Measurements from ENCODE around the gene SLC38A5.
"Not testable (repeated sequence)": the region's sequence is repeated elsewhere in the genome, so short reads cannot be mapped to it uniquely, and the experiment has no call there.

Gene SLC38A5

DNA sequence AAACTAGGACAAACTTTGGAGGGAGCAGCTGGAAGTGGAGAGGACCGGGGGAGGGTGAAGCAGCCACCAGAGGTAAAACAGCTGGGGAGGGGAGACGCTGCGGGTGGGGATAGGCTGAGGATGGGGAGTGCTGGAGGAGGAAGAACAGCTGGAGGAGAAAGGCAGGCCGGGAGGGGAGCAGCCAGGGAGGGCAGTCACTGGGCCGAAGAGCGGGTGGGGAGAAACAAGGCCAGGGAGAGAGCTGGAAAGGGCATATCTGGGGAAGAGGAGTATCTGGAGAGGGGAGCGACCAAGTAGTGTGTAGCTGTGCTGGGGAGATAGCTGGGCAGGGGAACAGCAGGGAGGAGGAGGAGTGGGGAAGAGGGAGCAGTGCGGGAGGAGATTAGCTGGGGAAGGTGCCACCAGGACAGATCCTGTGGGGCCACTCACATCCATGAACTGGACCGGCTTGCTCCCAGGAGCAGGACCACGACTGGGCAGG is 2.7 kb downstream of the SLC38A5 start:
- DNase-seq, result no peak

DNA sequence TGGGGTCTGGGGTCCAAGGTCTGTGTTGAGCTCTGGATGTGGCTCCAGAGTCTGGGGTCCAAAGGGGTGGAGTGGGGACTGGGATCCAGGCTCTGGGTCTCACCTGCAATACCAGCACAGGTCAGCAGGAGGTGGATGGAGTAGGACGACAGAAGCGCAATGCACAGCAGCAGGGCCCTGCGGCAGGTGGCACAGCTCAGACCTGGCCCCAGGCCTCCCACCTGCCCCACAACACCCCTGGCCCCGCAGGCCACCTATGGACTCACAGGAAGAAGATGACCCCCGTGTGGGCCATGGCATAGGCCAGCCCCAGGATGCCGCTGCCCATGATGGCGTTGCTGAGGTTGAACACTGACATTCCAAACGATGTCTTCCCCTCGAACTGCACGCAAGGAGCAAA is 3.4 kb downstream of the SLC38A5 start:
- no peak for DNase-seq

DNA sequence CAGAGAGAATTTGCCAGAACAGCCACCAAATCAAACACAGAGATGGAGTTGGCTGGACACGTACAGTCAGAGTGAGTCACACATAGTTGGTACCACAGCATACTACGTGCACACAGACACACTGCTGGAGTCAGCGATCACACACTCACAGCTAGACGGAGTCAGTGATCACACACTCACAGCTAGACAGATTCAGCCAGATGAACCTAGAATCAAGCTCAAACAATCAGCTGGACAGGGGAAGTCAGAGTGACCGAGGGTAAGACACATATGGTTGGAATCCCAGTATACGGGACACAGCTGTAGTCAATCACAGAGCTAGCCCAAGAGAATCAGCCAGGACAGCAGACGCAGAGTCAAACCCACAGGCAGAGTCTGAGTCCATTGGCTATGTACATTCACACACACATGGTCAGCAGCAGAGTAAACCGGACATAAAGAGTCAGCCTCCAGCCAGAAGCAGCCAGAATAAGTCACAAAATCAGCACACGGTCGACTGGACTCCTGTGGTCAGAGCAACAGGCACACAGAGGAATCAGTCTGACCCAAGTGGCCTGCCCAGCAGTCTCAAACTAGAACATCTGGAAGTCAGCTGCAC is 4.6 kb downstream of the SLC38A5 start:
- DNase-seq, result no peak

DNA sequence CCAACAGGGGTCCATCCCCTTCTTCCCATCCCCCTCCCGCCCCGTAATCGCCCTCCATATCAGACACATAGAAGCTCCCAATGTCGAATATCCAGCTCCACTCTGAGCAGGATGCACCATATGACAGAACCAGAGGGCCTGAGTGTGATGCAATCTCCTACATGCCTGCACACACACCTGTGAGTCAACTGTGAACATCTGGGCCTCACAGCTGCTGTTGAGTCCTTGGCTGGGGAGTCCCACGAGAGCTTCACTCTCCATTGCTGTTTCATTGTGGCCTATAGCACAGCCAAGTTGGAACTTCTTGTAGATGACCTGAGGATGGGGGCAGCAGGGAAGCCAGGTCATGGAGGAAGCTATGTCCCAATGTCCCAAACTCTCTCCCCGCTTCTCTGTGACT is 8.2 kb downstream of the SLC38A5 start:
- DNase-seq, result no peak

DNA sequence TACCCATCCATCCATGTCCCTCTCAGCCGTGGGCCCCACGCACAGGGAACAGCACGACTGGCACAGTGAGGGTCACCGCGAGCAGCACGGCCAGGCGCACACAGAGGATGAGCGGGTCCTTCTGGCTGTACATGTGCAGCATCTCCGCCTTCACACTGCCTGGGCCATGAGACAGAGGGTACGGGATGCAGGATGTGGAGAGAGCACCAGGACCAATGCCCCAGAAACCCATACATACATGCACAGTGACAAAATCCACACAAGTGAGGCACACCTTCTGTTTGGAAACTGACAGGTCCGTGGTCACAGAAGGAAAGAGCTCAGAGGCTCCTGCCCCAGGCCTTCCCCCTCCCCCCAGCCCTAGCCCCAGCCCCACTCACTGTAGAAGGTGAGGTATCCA is 9.5 kb downstream of the SLC38A5 start:
- DNase-seq, result no peak

DNA sequence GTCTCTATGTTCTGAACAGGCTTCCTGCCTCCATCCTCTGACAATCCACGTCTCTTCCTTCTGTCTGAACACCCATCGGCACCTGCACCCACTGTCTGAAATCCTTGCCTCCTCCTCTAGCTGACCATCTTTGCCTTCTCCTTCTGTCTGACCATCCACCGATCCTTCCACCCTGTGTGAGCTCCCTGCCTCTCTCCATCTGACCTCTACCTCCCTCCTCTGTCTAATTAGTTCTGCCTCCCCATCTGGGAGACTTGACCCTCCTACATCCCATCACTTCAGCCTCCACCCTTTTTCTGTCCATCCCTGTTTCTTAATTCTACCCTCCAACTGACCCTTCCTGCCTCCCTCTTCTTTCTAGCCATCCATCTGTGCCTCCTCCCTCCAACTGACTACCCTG is 10.0 kb downstream of the SLC38A5 start:
- DNase-seq, result no peak

DNA sequence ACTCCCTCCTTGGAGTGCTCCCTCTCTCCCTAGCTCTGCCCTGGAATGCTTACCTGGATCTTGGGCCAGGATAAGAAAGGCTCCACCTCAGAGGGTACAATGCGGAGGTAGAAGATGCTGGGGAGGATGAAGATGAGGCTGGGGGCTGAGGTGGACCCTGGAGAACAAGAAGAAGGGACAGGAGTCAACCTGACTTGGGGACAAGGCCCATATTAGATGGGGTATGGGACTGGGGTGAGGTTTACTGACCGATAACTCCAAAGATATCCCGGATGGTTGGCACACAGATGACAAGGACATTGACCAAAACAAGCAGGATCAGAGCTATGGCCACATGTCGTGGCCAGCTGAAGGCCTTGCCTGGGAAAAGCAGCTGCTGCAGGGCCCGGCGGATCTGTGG is 10.6 kb downstream of the SLC38A5 start:
- no peak for DNase-seq

DNA sequence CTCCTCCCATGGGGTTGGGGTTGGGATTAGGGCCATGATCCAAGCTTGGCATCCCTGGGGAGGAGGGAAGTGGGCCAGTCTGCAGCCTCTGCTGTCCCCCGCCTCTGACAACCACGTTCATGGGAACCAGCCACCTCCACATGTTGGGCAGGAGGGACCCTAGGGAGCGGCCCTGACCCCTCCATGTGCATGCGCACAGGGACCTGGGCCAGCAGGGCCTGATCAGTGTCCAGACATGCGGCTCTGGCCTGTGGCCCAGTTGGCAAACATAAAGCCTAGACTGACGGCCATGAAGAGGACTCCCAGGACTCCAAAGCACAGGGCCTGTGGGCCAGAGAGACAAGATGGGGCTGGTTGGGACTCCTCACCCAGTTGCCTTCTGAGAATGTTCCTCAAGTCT is 11.3 kb downstream of the SLC38A5 start:
- DNase-seq, result no peak

DNA sequence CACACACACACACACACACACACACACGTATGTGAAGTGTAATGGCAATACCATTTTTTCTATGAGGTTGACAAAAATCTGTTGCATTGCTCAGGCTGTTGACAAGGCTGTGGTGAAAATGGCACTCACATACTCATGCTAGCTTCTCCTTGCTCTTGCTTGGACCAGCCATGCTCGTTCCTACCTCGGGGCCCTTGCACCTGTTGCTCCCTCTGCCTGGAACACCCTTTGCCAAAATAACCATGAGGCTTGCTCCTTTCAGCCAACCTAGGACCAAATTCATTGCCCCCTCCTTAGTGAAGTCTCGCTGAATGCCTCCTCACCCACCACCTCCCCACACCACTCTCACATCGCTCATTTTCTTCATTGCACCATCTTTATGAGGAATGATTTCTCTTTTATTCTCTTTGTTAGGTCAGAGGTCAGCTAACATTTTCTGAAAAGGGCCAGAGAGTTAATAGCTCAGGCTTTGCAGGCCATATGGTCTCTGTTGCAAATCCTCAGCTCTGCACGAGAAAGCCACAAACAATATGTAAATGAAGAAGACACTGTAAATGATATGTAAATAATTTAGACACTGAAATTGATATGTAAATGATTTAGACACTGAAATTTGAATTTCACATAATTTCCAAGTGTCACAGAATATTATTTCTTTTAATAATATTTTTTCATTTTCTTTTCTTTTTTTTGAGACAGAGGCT is 13.3 kb downstream of the SLC38A5 start:
- no peak for DNase-seq

DNA sequence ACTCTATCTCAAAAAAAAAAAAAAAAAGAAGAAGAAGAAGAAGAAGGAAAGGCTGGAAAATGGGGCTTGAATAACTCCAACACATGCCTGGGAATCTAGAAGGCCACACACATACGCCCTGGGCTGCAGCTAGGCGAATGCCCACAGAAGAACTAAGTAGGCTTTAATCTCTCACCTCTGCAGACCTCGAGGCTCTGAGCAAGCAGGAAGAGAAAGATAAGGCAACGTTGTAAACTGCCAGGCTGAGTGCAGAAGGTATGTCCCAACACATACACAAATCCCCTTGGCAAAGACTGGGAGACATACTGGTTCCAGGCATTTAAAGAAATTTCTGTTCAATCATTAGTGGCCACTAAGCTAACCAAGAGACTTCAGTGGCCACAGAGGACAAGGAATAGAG is 18.4 kb downstream of the SLC38A5 start:
- no peak for DNase-seq

DNA sequence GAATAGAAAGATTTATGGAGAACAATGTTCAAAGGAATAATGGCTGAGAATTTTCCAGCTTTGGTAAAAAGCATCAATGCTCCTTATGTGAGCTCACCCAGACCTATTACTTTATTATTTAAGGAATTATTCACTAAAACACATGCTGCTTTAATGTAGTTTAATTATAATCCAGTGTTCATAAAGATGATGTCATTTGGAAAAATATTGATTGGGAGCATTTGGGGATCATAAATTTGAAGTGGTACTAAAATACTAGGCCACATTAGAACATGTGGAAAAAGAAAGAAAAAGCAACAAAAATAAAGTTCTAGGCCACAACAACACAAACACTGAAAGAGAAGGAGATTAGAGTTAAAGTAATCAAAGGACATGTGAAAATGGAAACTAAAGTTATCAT is 20.0 kb downstream of the SLC38A5 start:
- DNase-seq, result no peak

DNA sequence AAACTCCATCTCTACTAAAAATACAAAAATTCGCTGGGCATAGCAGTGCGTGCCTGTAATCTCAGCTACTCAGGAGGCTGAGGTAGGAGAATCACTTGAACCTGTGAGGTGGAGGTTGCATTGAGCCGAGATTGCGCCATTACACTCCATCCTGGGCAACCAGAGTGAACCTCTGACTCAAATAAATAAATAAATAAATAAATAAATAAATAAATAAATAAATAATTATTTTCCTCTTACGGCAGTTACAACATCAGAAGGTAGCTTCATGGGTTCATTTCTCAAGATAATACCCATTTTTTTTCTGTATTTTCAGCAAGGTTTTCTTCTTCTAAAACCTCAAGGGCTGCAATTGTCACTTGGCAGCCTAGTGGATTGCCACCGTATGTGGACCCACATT is 22.9 kb downstream of the SLC38A5 start:
- not testable (repeated sequence) for DNase-seq

DNA sequence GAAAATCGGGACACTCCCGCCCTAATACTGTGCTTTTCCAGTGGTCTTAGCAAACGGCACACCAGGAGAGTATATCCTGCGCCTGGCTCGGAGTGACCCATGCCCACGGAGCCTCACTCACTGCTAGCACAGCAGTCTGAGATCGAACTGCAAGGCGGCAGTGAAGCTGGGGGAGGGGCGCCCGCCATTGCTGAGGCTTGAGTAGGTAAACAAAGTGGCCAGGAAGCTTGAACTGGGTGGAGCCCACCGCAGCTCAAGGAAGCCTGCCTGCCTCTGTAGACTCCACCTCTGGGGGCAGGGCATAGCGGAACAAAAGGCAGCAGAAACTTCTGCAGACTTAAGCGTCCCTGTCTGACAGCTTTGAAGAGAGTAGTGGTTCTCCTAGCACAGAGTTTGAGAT is 36.3 kb downstream of the SLC38A5 start:
- not testable (repeated sequence) for DNase-seq

DNA sequence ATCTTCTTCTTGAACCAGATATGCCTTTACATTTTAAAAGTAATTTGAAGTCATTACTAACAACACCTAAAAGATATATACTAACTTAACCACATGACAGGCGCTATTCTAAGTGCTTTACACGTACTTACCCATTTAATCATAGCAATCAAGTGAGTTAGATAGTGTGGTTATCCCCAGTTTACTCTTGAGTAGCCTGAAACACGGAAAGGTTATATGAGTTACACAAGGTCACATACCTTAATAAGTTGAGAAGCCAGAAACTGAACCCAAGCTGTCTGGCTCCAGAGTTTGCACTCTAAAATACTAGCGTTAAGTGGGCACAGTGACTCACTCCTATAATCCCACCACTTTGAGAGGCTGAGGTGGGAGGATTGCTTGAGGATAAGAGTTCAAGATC is 39.9 kb downstream of the SLC38A5 start:
- DNase-seq, result not testable (repeated sequence)

DNA sequence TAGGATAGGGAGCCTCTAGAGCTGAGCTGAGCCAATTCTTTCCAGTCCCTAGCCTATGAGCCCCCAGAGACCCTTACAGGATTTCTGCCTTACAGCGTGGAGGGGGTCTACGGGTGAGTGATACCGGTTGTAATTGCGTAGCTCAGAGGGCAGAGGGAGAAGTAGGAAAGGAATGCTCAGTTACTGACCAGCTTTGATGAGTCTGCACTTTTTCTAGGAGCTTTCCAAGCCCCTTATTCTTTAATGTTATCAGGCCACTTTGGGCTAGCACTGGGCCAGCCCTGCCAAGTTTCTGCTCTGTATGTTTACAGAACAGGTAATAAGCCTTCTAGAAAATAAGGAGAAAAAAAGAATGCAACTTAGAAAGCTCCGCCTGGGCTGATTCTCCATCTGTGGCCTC is 40.5 kb downstream of the SLC38A5 start:
- DNase-seq, result not testable (repeated sequence)

DNA sequence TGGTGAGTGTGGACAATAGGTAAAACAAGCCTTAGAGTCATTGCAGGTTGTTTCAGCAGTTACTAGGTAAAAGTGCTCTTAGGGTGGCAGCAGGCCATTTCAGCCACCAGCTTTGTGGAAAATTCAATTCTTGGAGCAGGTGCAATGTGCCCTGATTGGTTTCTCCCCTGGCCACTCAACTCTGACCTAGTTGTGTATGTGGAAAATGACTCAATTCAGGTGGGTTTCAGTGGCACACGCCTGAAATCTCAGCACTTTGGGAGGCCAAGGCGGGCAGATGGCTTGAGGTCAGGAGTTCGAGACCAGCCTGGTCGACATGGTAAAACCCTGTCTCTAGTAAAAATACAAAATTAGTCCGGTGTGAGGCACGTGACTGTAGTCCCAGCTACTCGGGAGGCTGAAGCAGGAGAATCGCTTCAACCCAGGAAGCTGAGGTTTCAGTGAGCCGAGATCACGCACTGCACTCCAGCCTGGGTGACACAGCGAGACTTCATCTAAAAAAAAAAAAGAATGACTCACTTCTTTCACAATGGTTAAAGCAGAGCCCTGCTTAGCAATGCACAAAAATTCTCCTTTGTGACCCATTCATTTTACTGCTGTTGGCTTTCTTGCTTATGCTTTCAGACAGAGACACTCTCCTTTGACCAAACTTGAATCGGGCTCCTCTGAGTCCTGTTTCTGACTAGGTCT is 42.9 kb downstream of the SLC38A5 start:
- not testable (repeated sequence) for DNase-seq

DNA sequence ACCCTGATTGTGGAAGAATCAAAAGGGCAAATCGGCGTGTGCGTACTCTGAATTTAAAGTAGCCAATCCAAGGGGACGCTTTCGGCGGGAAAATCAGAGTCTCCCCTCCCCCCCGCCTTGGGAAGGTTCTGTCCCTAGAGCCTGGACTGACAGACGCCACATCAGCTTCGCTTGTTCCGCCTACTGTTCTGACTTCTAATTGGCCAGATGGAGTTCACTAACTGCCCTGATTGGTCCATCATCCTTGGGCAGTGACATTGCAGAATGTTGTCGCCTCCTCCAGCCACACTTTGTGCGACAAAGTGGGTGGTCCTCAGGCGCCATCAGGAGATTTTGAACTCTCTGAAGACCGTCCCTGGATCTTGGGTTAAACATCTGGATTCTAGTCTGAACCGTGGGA is 58.2 kb downstream of the SLC38A5 start, which contains the start of gene SSX4B:
Gene SSX4B (minus strand): TSS at position 101 of the 400 bp plus-strand sequence. CDS start 588 bp downstream, outside the sequence.
- not testable (repeated sequence) for DNase-seq
